ENCODE data around the gene PRRC2C.
"Not testable (repeated sequence)": the region's sequence is repeated elsewhere in the genome, so short reads cannot be mapped to it uniquely, and the experiment has no call there.

PRRC2C gene

GRCh38 chr1:171485375-171486047 is at the start of gene PRRC2C:
PRRC2C (plus strand) TSS chr1:171485530; CDS start chr1:171512089, 26,559 bp downstream.
- DNase-seq (ENCODE audit: low read depth, low spot score) = peak; percentile 98

DNA sequence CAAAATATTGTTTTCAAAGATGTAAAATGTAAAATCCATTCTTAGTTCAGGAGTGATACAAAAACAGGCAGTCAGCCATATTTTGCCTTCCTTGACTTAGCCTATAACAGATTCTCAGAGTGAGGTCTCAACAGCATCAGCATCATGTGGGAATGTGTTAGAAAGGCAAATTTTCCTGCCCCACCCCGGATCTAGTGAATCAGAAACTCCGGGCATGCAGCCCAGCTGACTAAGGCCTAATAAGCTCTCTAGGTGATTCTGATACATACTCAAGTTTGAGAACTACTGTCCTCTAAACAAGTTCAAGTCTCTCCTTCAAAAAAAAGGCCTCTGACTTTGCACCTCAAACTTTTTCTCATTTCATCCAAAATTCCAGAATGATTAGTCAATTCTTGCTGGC is 46.9 kb upstream of the PRRC2C start:
- no peak for DNase-seq (ENCODE audit: low read depth, low spot score)

- not testable (repeated sequence) for DNase-seq (ENCODE audit: low read depth, low spot score)
Observed at GRCh38 chr1:171440201-171440600, 45.1 kb upstream of the PRRC2C start.

DNA sequence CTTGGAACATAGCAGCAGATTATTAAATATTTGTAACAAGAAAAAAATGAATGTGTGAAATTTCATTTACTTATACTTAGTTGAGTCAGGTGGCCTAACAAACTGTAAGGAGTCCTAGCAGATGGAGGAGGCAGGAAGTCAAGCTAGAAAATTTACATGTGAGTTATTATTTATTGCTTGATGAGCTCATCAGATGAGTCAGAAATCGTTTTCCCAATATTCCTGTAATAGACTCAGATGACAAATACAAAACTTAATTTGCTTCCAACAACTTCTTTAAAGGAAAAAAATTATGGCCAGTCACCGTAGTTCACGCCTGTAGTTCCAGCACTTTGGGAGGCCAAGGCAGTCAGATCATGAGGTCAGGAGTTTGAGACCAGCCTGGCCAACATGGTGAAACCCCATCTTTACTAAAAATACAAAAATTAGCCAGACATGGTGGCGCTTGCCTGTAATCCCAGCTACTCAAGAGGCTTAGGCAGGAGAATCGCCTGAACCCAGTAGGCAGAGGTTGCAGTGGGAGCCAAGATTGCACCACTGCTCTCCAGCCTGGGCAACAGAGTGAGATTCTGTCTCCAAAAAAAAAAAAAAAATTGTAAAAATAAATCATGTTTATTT is 43.9 kb upstream of the PRRC2C start:
- DNase-seq (ENCODE audit: low read depth, low spot score) = not testable (repeated sequence)

DNA sequence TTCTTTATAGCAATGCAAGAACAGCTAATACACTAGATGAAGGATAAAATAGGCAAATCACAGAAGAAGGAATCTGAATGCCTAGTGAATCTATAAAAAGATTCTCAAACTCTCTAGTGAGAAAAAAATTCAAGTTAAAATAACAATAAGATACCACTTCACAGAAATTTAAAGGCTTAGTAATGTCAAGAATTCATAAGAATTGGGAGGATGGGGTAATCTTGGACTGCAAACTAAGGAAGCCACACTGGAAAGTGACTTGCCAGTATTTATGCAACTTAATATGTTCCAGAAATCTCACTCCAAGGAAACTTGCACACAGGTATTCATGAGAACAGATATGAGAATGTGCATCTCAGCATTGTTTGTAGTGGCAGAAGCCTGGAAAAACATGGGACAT is 38.9 kb upstream of the PRRC2C start:
- no peak for DNase-seq (ENCODE audit: low read depth, low spot score)

GRCh38 chr1:171455967-171456366 is 29.4 kb upstream of the PRRC2C start:
- DNase-seq (ENCODE audit: low read depth, low spot score) = no peak

GRCh38 chr1:171457412-171457811 is 27.9 kb upstream of the PRRC2C start:
- no peak for DNase-seq (ENCODE audit: low read depth, low spot score)

DNA sequence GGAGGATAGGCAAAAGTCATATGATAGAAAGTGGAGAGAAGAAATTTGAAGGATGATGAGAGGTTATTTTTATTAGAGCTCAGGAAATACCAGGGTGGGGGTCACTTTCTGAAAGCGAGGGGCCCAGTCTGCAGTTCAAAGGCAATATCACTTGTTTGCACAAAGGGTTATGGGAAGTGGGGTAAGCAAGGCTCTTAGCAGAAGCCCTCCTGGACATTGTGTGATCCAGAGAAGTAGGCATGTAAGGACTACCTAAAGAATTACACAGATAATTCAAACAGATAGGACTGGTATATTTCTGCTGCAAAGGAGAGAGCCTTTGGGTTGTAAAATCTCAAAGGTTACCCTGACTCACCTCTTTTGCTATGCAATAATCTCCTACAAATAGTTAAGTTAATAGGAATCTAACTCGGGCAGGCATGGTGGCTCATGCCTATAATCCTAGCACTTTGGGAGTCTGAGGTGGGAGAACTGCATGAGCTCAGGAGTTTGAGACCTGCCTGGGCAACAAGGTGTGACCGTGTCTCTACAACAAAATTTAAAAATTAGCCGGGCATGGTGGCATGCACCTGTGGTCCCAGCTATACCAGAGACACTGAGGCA is 25.2 kb upstream of the PRRC2C start:
- DNase-seq (ENCODE audit: low read depth, low spot score) = no peak

DNA sequence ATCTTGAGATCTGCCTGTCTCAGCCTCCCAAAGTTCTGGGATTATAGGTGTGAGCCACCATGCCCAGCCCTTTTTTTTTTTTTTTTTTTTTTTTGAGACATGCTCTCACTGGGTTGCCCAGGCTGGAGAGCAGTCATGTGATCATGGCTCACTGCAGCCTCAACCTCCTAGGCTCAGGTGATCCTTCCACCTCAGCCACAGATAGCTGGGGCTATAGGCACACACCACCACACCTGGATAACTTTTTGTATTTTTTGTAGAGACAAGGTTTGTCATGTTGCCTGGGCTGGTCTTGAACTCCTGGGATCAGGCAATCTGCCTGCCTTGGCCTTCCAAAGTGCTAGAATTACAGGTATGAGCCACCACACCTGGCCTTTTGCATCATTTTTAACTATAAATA is 17.7 kb upstream of the PRRC2C start:
- DNase-seq (ENCODE audit: low read depth, low spot score) = no peak

DNA sequence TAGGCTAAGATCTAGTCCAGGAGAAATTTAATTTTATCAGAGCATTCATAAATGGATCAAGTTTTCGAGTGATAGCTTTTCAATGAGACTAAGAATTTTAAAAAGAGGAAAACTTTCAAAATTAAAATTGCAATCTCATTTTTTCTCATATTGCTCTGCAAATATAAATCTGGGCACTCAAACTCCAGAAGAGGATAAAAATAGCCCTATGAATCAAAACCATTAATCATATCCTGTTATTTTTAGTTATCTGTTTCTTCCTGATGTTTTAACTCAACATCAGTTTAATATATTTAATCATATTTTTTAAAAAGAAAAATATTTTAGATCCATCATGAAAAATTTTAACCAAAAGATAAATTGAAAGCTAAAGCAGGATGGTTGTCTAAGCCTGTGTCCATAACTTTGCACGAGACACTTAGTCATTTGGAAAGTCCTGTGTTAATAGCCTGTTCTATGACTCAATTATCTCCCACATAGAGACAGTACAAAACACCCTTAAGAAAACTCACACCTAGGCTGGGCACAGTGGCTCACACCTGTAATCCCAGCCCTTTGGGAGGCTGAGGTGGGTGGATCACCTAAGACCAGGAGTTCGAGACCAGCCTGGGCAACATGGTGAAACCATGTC is 17.1 kb upstream of the PRRC2C start:
- DNase-seq (ENCODE audit: low read depth, low spot score) = no peak

DNA sequence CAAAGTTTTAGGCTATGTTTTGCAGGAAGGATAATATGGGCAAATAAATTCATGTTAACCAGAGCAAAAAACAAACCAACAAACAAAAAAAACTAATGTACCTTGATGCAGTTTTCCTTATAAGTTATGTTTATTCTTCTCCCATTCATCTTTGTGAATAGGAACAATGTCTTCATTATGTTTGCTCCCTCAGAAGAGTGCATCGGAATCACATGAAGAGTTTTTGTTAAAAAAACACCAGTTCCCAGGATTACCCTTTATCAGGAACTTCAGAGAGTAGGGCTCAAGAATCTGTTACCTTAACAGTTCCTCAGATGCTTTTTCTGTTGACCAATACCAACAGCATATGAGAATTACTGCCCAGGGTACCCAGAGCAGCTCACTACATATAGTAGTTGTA is 14.6 kb upstream of the PRRC2C start:
- DNase-seq (ENCODE audit: low read depth, low spot score) = no peak

DNA sequence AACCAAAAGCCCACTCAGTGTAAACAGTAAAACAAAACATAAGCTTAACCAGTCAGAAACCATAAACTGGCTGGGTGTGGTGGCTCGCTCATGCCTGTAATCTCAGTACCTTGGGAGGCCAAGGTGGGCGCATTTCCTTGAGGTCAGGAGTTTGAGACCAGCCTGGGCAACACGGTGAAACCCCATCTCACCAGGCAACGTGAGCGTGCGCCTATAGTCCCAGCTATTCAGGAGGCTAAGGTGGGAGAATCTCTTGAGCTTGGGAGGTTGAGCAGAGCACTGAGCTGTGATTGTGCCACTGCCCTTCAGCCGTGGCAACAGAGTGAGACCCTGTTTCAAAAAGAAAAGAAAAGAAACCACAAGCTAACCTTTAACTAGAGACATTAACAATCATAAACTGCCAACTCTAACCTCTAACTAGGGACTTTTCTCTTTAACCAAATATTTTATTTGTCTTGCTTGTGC is 13.1 kb upstream of the PRRC2C start:
- no peak for DNase-seq (ENCODE audit: low read depth, low spot score)

- DNase-seq (ENCODE audit: low read depth, low spot score) = no peak
Observed at GRCh38 chr1:171476829-171477228, 8.5 kb upstream of the PRRC2C start.

DNA sequence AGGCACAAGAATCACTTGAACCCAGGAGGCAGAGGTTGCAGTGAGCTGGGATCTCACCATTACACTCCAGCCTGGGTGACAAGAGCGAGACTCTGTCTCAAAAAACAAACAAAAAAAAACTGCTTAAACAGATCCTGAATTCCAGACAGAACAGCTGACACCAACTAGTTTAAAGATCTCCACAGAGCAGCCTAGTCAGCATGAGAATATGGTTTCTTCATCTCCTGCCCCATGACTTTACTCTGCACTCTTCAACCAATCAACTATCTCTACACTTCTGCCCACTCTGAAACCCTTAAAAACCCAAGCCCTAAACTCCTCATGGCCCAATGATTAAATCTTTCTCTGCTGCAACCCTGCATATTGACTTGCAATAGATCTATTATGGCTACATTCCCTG is 7.5 kb upstream of the PRRC2C start:
- no peak for DNase-seq (ENCODE audit: low read depth, low spot score)

DNA sequence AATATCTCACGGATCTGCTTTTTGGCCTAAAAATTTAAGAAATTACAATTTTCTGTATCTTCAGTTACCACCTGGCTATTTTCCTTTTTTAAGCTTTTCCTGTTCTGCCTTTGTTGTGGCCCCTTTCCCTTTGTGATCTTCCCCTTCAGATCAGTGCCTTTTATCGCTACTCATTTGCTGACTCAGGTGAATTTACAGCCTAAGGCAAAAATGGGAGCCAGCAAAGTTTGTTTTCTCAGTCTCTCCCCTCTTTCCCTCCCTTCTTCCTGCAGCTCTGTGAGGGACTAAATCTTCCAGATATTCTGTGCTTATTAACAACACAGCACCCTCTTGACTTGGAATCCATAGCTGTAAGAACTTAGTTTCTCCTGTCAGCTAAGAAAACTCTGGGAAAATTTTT is 5.3 kb upstream of the PRRC2C start:
- DNase-seq (ENCODE audit: low read depth, low spot score) = peak; percentile 84

DNA sequence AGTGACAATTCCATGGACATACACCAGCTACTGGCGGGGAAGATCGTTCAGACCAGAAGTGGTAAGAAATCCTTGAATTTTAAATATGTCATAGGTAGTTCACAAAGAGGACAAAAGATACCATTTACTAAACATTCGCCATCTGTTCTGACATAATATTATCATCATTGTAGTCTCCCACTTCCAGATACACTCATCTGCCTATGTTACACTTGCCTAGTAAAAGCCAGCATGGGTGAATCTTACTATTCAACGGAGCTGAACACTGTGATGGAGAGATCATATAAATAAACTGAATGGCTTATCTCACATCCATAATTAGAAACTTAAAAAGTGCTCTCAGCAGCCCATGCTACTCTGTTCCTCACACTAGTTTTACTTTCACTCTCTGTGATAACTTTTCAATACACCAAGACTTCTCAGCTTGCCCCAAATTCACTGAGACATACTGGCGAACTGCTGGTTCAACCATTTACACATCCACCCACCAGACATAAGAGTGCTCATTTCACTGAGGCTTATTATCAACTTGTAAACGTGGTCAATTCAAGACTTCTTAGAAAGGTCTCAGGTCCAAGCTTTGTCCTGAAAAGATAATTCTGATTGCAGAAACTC is 463 bp upstream of the PRRC2C start:
- DNase-seq (ENCODE audit: low read depth, low spot score) = no peak

- peak; percentile 85 for DNase-seq (ENCODE audit: low read depth, low spot score)
Observed at GRCh38 chr1:171486048-171486519, 754 bp downstream of the PRRC2C start.

GRCh38 chr1:171487038-171487437 is 1.7 kb downstream of the PRRC2C start:
- DNase-seq (ENCODE audit: low read depth, low spot score) = no peak

DNA sequence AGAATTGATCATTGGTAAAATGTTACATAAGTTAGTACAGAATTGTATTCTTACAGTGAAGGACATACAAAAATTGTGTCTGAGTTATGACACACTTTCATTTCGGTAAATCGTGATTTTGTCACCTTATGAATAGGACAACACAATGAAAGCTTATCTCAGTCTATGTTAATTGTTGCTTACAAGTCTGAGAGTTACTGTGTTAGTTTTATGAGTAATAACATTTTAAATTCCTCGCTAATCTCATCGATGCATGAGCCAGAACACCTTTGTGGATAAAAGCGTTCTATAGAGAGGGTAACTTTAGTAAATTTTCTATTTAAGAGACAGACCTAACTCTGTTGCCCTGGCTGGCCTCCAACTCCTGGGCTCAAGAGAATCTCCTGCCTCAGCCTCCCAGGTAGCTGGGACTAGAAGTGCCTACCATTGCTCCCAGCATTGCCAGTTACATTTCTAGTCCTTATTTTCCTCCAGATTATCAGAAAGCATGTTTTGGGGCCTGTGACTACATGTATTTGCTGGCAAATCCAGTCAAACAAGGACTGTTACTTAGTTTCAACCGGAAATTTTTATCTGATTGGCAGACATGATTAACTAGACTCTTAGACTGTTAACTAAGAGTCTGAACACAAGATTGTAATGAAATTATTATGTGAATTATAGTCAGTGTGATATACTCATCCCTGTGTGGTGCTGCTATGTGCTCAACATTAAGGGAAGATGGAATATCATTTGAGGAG is 3.0 kb downstream of the PRRC2C start:
- no peak for DNase-seq (ENCODE audit: low read depth, low spot score)

DNA sequence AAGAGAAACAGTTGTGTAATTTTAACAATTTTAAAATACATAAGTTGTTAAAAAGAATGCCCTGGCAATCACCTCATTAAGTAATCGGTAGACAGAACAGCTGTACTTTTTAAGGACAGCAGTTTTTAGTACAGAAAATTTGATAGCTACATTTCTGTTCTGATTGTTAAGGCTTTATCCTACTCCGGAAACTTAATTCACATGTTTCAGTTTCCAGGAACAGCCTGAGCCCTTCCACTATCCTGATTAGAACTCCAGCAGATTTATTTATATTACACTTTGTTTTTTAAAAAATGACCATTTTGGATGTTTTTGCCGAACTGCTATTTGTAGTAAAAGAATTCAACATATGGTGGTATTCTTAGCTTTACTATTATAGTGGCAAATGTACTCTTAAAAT is 8.7 kb downstream of the PRRC2C start:
- DNase-seq (ENCODE audit: low read depth, low spot score) = no peak

DNA sequence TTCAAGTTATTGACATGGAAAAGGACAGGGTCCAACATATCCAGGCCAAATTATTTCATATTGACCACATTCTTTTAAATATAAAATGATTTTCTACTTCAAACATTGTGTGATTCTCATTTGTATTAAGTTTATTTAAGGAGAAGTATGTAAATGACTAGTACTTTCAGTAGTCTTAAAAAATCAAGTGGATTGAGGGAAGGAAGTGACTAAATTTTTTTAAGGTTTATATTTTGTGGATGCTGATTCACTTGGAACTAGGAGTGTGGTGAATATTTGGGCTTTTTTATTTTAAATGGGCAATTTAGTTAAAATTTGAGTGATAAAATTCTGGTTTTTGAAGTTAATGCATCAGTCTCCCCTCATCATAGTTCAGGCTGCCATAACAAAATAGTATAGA is 10.1 kb downstream of the PRRC2C start:
- no peak for DNase-seq (ENCODE audit: low read depth, low spot score)
